ENCODE results near the gene MATN1.
A peak's percentile ranks its signal among the peaks of the same experiment; 100 is the strongest.
"Not testable (repeated sequence)": the region's sequence is repeated elsewhere in the genome, so short reads cannot be mapped to it uniquely, and the experiment has no call there.

Gene MATN1

GRCh38 chr1:30723331-30723755, at the start of gene MATN1:
MATN1 (minus strand) TSS chr1:30723585; CDS start chr1:30723551, 34 bp downstream.
- intact Hi-C loops (cut with DNase I), result no loop called here
- no peak for DNase-seq

GRCh38 chr1:30771005-30771404, 47.6 kb upstream of the MATN1 start:
- DNase-seq, result no peak
- intact Hi-C loops (cut with DNase I), result no loop called here

GRCh38 chr1:30770150-30770549, 46.8 kb upstream of the MATN1 start:
- intact Hi-C loops (cut with DNase I), result no loop called here
- DNase-seq, result no peak

- DNase-seq, result no peak
- intact Hi-C loops (cut with DNase I), result no loop called here
Observed at GRCh38 chr1:30768830-30769718, 45.7 kb upstream of the MATN1 start.

- no peak for DNase-seq
- intact Hi-C loops (cut with DNase I), result no loop called here
Observed at GRCh38 chr1:30768159-30768829, 44.9 kb upstream of the MATN1 start.

GRCh38 chr1:30766948-30767347, 43.6 kb upstream of the MATN1 start:
- intact Hi-C loops (cut with DNase I); DNase-seq: not testable (repeated sequence)

GRCh38 chr1:30765556-30766434, 42.4 kb upstream of the MATN1 start:
- intact Hi-C loops (cut with DNase I), result no loop called here
- DNase-seq, result no peak

GRCh38 chr1:30764939-30765555, 41.7 kb upstream of the MATN1 start:
- DNase-seq, result no peak
- intact Hi-C loops (cut with DNase I), result no loop called here

- DNase-seq, result no peak
Observed at GRCh38 chr1:30764396-30764795, 41.0 kb upstream of the MATN1 start.

GRCh38 chr1:30763651-30764248, 40.4 kb upstream of the MATN1 start:
- intact Hi-C loops (cut with DNase I), result no loop called here
- peak in 37 of 42 donors; percentile 33 to 88 (median 67) for DNase-seq

More at GRCh38 chr1:30764396-30764795, 41.0 kb upstream of the MATN1 start:
- intact Hi-C loops (cut with DNase I), result no loop called here

- intact Hi-C loops (cut with DNase I), result no loop called here
Observed at GRCh38 chr1:30762930-30763650, 39.7 kb upstream of the MATN1 start.

GRCh38 chr1:30762152-30762929, 39.0 kb upstream of the MATN1 start:
- intact Hi-C loops (cut with DNase I), result no loop called here
- no peak for DNase-seq

More at GRCh38 chr1:30762930-30763650, 39.7 kb upstream of the MATN1 start:
- DNase-seq, result no peak

GRCh38 chr1:30761381-30762151, 38.2 kb upstream of the MATN1 start:
- intact Hi-C loops (cut with DNase I), result no loop called here
- DNase-seq, result no peak

GRCh38 chr1:30760596-30761324, 37.4 kb upstream of the MATN1 start:
- intact Hi-C loops (cut with DNase I), result no loop called here
- DNase-seq, result peak in 4 of 42 donors; percentile 41 to 54 (median 50)

GRCh38 chr1:30759718-30760281, 36.4 kb upstream of the MATN1 start:
- intact Hi-C loops (cut with DNase I), result no loop called here
- peak in 2 of 42 donors; percentile 35 to 58 for DNase-seq
